Left kidney (tissue), 2 donors: ENCODE results near the gene APOB. TPM values are rescaled to one million over a fixed set of nuclear protein-coding genes. Genes with fewer than 3 reads are reported as not detected.

Experiments used
- DNase-seq: peaks from one replicate; pipeline ENCODE4 v3.0.0-alpha.2; 2013
- polyA plus RNA-seq: library from polyadenylated mRNA; unstranded; fragments of 120-200 nt; gene quantifications from one replicate; pipeline ENCODE4 v1.2.1, GENCODE V29; 2013; ENCODE audit not compliant: insufficient read length

Gene APOB
- polyA plus RNA-seq, 1 donor, result 5.3 TPM

DNA sequence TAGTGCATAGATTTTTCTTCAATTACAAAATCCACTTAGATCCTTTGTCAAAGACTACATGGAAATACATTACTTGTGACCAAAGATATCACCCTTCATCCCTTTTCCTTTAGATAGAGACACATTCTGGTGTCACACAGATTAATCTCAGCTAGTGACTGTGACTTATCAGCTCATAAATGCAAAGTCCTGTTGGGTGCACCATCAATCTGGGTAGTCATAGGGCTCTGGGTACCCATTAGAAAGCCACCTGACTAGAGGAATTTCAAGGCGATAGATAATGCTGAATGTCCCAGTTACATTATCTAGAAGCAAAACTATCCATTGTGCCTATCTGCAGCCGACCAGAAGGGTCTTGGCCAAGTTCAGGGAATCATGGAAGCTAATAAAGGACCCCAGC lies 2.6 kb upstream of the APOB start:
- DNase-seq, result no peak

DNA sequence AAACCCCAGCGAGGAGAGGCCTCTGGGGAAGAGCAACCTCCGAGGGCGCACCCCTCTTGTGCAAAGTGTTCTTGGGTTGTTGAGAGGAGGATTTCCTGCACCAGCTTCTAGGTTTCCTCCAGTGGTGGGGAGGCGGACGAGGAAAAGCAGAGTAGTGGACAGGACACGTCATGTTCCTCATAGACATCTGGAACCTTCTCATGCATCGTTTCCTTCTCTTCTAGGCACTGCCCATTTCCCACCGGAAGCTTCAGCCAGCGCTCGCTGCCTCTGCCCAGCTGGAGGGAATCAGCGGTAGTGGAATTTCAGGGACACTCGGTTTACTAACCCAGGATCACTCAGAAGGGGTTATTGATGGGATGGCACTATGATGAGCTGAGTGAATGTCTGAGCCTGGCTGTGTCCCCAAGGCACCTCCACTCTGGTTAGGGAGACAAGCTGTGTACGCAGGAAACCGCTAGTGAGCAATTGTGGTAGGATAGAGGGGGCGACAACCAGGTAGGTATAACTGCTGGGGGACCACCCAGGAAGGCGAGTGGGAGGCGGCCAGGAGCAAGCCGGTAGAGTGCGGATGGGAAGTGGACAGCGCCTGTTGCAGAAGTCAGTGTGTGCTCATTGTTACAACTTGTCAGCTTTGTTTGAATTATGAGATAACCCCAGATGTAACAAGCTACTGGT lies 960 bp upstream of the APOB start:
- no peak for DNase-seq

- DNase-seq, result peak; percentile 65
Observed at GRCh38 chr2:21042958-21043743, 722 bp downstream of the APOB start.

GRCh38 chr2:21042708-21042957 lies 1.2 kb downstream of the APOB start:
- no peak for DNase-seq

DNA sequence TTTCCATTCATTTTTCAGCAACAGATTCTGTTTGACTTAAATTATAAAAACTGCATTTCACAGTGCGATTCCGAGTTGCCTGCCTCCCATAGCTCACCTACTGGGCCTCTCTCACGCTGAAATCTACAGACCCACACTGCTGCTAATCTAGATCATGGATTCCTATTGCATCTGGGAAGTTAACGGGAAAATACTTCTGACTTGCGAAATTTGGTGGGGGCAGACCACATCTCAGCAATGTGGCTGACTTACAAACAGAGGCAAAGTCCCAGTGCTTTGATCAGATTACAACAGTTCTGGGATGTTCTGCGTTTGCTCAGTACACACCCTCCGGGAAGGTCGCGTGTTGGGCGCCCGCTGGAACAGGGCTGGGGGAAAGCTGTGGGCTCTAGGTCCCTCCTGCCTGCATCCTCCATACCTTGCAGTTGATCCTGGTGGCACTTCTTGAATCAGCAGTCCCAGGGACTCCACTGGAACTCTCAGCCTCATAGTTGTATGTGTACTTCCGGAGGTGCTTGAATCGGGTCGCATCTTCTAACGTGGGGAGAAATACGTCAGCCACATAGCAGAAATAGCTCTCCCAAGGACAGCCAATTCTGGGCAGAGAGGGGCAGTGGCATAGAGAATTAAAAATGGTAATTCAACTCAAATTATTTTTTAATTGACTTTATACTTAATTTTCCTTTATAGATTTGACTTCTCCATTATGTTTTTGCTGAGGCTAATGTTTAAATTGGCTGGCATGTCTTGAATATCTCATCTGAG lies 1.7 kb downstream of the APOB start:
- DNase-seq, result no peak

- DNase-seq, result no peak
Observed at GRCh38 chr2:21041462-21041861, 2.4 kb downstream of the APOB start.

DNA sequence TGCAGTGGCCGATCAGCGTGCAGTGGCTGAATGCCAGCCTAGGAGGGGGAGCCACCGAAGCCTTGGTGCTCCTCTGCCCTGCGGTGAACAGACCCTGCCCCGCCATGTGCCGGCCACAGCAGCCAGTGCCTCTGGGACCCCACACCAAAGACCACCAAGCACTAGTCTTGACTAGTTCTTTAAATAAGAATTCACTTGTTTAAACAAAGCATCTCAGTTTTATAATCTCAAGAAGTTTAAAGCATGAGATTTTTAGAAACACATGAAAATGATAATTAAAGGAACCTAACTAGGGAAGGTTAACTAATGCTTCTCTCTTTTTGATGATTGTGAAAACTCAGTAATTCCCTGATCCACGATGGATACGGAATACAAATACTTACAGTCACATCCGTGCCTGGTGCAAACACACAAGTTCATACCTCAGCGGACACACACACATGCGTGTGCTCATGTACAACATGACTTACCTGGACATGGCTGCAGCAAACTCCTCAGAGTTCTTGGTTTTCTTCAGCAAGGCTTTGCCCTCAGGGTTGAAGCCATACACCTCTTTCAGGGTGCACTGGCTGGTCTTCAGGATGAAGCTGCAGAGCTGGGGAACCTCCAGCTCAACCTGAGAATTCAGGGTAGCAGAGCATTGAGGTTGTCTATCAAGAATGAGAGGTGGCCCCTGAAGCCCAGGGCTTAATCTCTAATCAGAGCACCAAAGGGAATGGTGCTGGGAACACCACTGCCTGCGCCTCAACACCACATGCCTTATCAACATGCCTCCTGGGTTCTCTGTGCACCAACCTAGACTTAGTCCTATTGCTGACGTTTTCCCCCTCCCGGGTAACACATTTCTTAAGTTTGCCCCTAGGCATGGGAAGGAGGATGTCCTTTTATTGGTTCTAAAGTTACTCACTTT lies 3.1 kb downstream of the APOB start:
- DNase-seq, result no peak

- DNase-seq, result no peak
Observed at GRCh38 chr2:21039979-21040467, 3.9 kb downstream of the APOB start.

DNA sequence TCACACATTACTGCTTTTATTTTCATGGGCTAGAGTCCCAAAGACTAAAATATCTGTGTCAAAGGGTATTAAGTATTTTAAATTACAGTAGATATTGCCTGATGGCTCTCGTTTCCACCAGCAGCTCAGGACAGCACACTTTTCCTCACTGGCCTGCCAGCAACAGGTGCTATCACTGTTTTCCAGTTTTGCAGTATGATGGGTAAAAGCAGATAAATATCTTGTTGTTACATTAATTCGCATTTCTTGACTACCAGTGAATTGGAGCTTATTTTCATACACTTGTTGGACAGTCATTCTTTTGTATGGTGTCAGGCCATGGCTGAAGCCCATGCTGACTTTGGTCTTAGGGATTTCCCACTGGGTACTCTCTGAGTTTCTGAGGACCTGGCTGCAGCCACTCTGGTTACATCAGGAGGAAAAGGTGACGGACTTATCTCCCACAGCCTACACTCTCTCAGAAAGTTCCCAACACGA lies 4.8 kb downstream of the APOB start:
- DNase-seq, result no peak

GRCh38 chr2:21038403-21039073 lies 5.3 kb downstream of the APOB start:
- DNase-seq, result no peak

DNA sequence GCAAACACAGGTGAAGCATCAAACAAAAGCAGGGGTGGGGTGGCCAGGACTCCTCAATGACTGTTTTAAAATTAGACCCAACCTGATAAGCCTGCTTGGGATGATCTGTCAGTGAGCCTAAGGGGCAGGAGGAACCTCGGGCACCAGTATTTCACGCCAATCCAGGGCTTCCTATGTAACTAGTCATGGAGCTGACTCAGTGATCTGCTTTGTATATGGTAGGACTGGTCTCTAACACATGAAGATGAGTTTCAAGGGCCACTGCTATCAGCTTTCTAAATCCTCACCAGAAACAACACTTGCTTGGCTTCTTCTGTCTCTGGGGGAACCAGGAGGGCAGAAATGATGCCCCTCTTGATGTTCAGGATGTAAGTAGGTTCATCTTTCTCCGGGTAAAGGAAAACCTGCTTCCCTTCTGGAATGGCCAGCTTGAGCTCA lies 6.2 kb downstream of the APOB start:
- no peak for DNase-seq

DNA sequence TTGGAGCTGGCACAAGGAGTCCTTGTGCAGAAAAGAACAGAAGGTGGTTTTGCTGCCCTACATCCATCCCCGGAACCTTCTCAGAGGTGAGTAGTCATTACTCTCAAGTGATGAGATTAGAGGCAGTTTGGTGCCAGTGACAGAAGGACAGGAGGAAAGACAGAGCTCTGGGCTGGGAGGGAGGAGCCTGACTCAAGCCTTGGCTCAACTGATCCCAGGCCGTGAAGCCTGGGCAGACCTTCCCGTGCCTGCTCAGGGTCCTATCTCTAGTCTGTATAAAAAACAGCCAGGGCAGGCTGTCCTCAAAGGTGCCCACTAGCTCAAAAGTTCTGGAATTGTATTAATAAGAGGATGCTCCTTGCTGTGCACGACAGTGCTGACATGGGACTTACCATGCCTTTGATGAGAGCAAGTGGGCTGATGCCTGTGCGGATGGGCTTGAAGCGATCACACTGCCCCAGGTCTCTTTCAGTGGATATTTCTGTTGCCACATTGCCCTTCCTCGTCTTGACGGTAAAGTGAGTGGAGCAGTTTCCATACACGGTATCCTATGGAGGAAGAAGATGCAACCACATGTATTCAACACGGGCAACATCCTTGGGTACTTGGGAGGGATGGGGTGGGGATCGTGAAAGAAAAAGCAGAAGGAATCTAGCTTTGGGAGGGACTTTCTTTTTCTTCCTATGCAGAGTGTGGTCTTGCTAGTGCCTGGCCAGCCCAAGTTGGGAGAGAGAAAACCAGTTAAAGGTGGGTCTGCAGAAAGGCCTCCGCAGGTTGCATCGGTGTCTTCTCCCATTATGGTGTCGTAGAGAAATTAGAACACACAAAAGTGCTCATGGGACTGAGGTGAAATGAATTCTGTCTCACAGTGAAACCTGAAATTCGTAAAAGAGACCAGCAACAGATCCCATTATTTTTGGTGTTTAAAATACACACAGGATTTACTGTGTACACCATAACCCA lies 6.9 kb downstream of the APOB start:
- no peak for DNase-seq

DNA sequence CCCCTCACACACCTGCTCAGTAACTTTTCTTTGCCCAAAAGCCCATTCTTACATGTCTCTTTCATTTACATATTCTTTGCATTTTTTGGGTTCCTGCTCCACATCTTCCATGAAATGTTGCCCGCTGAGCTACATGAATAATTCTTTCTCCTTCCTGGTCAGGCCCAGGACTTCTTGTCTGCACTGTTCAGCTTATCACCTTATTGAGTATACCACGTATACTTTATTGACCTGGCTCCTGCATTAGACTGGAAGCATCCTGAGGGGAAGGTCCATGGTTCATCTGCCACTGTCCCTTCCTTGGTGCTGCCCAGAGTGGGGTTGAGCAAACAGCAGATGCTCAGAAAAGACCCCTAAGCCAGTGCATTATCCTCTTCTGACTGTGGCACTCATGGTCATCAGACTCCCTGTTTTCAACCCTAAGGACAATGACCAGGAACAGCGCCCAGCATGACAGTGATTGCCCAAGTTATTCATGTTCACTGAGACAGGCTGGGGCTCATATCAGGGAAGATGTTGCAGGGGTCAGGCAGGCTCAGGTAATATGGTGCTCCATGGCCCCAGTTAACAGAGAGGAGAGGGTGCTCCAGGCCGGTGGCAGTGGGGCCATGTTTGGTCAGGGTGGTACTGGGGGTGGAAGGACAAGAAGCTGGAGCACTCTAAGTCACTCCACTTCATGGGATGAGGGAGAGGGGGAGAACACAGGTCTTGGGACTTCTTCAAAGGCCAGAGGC lies 7.7 kb downstream of the APOB start:
- no peak for DNase-seq

- DNase-seq, result no peak
Observed at GRCh38 chr2:21035282-21035973, 8.4 kb downstream of the APOB start.

- no peak for DNase-seq
Observed at GRCh38 chr2:21034972-21035279, 8.9 kb downstream of the APOB start.

DNA sequence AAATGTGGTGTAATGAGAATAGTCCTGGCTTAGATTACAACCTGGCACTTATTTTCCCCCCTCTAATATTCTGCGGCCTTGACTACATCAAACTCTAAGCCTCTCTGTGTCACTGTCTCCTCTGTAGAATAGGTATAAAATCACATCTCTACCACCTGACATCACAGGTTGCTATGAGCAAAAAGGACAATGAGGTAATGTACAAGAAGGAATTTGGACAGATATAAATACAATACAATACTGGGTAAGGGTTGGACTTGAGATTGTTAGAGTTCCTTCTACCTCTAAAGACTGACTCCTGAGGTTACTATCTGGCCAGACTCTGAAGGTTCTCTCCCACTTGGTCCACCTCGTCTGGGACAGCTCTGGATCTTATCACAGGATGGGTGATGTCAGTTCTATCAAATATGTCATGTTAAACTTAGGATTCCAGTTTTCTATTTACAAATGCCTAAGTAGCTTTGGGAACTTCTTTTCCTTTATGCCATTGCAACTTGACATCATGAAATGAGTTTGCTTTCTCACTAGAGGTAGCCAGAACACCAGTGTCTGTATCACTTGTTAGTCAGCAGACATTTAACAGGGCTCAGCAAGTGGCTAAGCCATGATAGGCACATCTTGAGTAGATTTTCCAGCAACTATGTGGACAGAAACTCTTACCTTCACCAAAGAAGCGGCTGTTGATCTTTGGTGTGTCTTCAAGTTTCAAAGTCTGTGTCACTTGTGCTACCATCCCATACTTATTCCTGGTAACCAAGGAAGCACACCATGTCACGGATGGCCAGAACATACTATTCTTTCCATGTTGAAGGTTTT lies 9.5 kb downstream of the APOB start:
- DNase-seq, result no peak

- no peak for DNase-seq
Observed at GRCh38 chr2:21033237-21034155, 10.4 kb downstream of the APOB start.
